AG04450 (cell line): Measurements from ENCODE around the gene INO80C. TPM values are rescaled to one million over a fixed set of nuclear protein-coding genes. Genes with fewer than 3 reads are reported as not detected.

Experiments
- CTCF ChIA-PET: fragments of 300-600, 350-600 bp; formaldehyde crosslinking; extraction: SDS; loops from one replicate; lab custom pipeline; 2022; ENCODE audit warnings: antibody characterized with exemption, inconsistent platforms; lab: Charles Lee
- POLR2A ChIA-PET: fragments of 350-600 bp; formaldehyde crosslinking; extraction: SDS; loops from one replicate; lab custom pipeline; 2021; ENCODE audit warnings: antibody characterized with exemption, inconsistent platforms; lab: Yijun Ruan, JAX
- DNase-seq: peaks from one replicate; pipeline ENCODE4 v3.0.0-alpha.2; 2011; ENCODE audit warnings: low read depth, low spot score
- H3K27ac ChIP-seq: one replicate; pipeline ENCODE4 v1.5.1; 2012; ENCODE audit warnings: low read depth, low read length, control low read depth
- H3K27me3 ChIP-seq: one replicate; pipeline ENCODE4 v1.6.0; 2012; ENCODE audit warnings: low read length; ENCODE audit not compliant: control insufficient read depth, insufficient read depth
- H3K4me3 ChIP-seq: 2 replicates; pipeline ENCODE4 v1.5.1; 2011; ENCODE audit warnings: mild to moderate bottlenecking, low read depth, low read length, control low read depth
- H3K9me3 ChIP-seq: 2 replicates; pipeline ENCODE4 v1.5.1; 2012; ENCODE audit warnings: low read length; ENCODE audit not compliant: control insufficient read depth, insufficient read depth
- polyA plus RNA-seq: library from polyadenylated mRNA; depleted of rRNA; stranded (reverse); fragments of >200 nt; gene quantifications from 2 replicates; pipeline ENCODE4 v1.2.3, GENCODE V29; 2011
- TF ChIP-seq, protein P1 (sequence below): IDR thresholded peaks from 2 replicates; pipeline ENCODE4 v1.5.1; 2011; ENCODE audit warnings: low read depth, low read length, control low read depth, inconsistent platforms

Gene INO80C
- polyA plus RNA-seq, 1 experiment, result 13.2 TPM

GRCh38 chr18:35508746-35509338, 11.1 kb upstream of the INO80C start:
- peaks cover 7% of the 10 kb centered on the region for H3K27me3 ChIP-seq
- no peak for DNase-seq
- no peaks in the 10 kb centered on the region for H3K9me3 ChIP-seq
- TF ChIP-seq, protein P1, sequence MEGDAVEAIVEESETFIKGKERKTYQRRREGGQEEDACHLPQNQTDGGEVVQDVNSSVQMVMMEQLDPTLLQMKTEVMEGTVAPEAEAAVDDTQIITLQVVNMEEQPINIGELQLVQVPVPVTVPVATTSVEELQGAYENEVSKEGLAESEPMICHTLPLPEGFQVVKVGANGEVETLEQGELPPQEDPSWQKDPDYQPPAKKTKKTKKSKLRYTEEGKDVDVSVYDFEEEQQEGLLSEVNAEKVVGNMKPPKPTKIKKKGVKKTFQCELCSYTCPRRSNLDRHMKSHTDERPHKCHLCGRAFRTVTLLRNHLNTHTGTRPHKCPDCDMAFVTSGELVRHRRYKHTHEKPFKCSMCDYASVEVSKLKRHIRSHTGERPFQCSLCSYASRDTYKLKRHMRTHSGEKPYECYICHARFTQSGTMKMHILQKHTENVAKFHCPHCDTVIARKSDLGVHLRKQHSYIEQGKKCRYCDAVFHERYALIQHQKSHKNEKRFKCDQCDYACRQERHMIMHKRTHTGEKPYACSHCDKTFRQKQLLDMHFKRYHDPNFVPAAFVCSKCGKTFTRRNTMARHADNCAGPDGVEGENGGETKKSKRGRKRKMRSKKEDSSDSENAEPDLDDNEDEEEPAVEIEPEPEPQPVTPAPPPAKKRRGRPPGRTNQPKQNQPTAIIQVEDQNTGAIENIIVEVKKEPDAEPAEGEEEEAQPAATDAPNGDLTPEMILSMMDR, result no peak
- no peak overlapping the region for H3K4me3 ChIP-seq
- CTCF ChIA-PET, result no interaction called here
- POLR2A ChIA-PET, result no interaction called here
- H3K27ac ChIP-seq, result no peak overlapping the region

- DNase-seq, result no peak
- ChIA-PET POLR2A (no interaction called here), CTCF (no interaction called here)
- Histone ChIP-seq H3K4me3 (no peak overlapping the region), H3K27ac (no peak overlapping the region), H3K27me3 (peaks cover 10% of the 10 kb centered on the region), H3K9me3 (no peaks in the 10 kb centered on the region)
- TF ChIP-seq, protein P1, result no peak
Measured at GRCh38 chr18:35508030-35508429, 10.3 kb upstream of the INO80C start.

DNA sequence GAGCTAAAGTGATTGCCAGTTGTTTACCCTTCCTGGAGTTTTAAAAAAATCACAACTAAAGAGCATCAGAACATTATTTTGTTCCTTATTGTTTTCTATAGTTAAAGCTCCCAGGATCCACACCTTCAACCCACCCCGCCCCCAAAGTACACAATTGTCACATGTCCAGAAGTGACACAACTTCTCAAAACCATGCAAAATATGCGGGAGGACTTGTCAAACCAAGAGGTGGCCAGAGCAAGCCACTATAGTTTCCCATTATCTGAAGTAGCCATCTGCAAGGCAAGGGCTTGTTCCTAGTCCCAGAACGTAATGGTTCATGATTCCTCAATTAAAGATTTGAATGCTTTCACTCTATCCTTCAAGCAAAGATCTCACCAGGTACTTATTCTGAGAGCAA, 9.9 kb upstream of the INO80C start:
- TF ChIP-seq, protein P1, result no peak
- CTCF ChIA-PET, result no interaction called here

GRCh38 chr18:35507192-35507591, 9.4 kb upstream of the INO80C start:
- DNase-seq, result no peak
- Histone ChIP-seq H3K27ac (no peak overlapping the region), H3K4me3 (no peak overlapping the region), H3K27me3 (peaks cover 10% of the 10 kb centered on the region), H3K9me3 (no peaks in the 10 kb centered on the region)
- POLR2A ChIA-PET, result no interaction called here
- CTCF ChIA-PET, result no interaction called here
- TF ChIP-seq, protein P1, result no peak

More for the DNA sequence above, 9.9 kb upstream of the INO80C start:
- POLR2A ChIA-PET, result no interaction called here
- no peak for DNase-seq
- Histone ChIP-seq H3K4me3 (no peak overlapping the region), H3K27ac (no peak overlapping the region), H3K27me3 (peaks cover 10% of the 10 kb centered on the region), H3K9me3 (no peaks in the 10 kb centered on the region)

- DNase-seq, result no peak
- Histone ChIP-seq H3K27me3 (peaks cover 8% of the 10 kb centered on the region), H3K9me3 (no peaks in the 10 kb centered on the region), H3K27ac (no peak overlapping the region), H3K4me3 (no peak overlapping the region)
- ChIA-PET POLR2A (no interaction called here), CTCF (no interaction called here)
- TF ChIP-seq, protein P1, result no peak
Measured at GRCh38 chr18:35506024-35506712, 8.4 kb upstream of the INO80C start.
